ENCODE results near the gene LEKR1.

LEKR1 gene

GRCh38 chr3:156997351-156997750 lies 171.2 kb downstream of the LEKR1 start:
- DNase-seq = no peak

GRCh38 chr3:157001221-157001957 lies 175.2 kb downstream of the LEKR1 start:
- no peak for DNase-seq

- DNase-seq = no peak
Observed at GRCh38 chr3:157021679-157022078, 195.5 kb downstream of the LEKR1 start.

GRCh38 chr3:157023226-157023625 lies 197.1 kb downstream of the LEKR1 start:
- DNase-seq = no peak

- no peak for DNase-seq
Observed at GRCh38 chr3:157026091-157026490, 199.9 kb downstream of the LEKR1 start.

GRCh38 chr3:157027861-157028745 lies 201.9 kb downstream of the LEKR1 start:
- DNase-seq = no peak

- DNase-seq = no peak
Observed at GRCh38 chr3:157029365-157029790, 203.2 kb downstream of the LEKR1 start.

- DNase-seq = no peak
Observed at GRCh38 chr3:157030712-157031111, 204.6 kb downstream of the LEKR1 start.

GRCh38 chr3:157033001-157033400 lies 206.8 kb downstream of the LEKR1 start:
- DNase-seq = no peak

GRCh38 chr3:157040456-157040855 lies 214.3 kb downstream of the LEKR1 start:
- no peak for DNase-seq

- DNase-seq = no peak
Observed at GRCh38 chr3:157042226-157042625, 216.1 kb downstream of the LEKR1 start.

GRCh38 chr3:157043771-157044170 lies 217.6 kb downstream of the LEKR1 start:
- no peak for DNase-seq

- no peak for DNase-seq
Observed at GRCh38 chr3:157045238-157045850, 219.2 kb downstream of the LEKR1 start.

GRCh38 chr3:157046520-157046919 lies 220.4 kb downstream of the LEKR1 start:
- no peak for DNase-seq

GRCh38 chr3:157051055-157051454 lies 224.9 kb downstream of the LEKR1 start:
- DNase-seq = no peak

- DNase-seq = no peak
Observed at GRCh38 chr3:157051591-157051990, 225.4 kb downstream of the LEKR1 start.

GRCh38 chr3:157056035-157056434 lies 229.9 kb downstream of the LEKR1 start:
- DNase-seq = no peak

- no peak for DNase-seq
Observed at GRCh38 chr3:157058392-157059071, 232.4 kb downstream of the LEKR1 start.

- DNase-seq = no peak
Observed at GRCh38 chr3:157059181-157059580, 233.0 kb downstream of the LEKR1 start.

GRCh38 chr3:157059661-157060060 lies 233.5 kb downstream of the LEKR1 start:
- no peak for DNase-seq

GRCh38 chr3:157061265-157061664 lies 235.1 kb downstream of the LEKR1 start:
- DNase-seq = no peak

- no peak for DNase-seq
Observed at GRCh38 chr3:157063469-157063868, 237.3 kb downstream of the LEKR1 start.

GRCh38 chr3:157063926-157064325 lies 237.8 kb downstream of the LEKR1 start:
- no peak for DNase-seq
